GM18526 (cell line): ENCODE data around the gene ELMOD3.

Experiments used
- POLR2A ChIP-seq: IDR thresholded peaks from 3 replicates; pipeline ENCODE4 v1.6.1; 2011; ENCODE audit not compliant: insufficient read length; ENCODE audit errors: extremely low read depth

The ELMOD3 gene

DNA sequence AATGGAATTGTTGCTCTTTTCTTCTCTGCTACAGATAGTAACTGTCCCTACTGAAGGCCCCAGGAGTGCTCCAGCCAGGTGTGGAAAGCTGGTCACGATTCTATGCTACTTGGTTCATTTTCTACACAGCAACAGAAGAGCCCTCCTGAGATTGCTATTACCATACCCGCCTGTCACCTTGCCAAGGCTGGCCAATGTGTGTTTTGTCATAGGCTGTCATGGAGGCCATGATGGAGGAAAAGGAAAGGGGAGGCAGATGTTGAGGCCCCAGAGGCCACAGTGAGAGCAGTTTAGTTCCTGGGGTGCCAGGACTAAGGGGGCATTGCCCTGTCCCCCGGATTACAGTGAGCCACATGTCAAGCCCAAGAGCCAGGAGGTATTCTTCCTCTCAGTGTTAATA, 952 bp downstream of the ELMOD3 start:
- no peak for TF ChIP-seq POLR2A

DNA sequence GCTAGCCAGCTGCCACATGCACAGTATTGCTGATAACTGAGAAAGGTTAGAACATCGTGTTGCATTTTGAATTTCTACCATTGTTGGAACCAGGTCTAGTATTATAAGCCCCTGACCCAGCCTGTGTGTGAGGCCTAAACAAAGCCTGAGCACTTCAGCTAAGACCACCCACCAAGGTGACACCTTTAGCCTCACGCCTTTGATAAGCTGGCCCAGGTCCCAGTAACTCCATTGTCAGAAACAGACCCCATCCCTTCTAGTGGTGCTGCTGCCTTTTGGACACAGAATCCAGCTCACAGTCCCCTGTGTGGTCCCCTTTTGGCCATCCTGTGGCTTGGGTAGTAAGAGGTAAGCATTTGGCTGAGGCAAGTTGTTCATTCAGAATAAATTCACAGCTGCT, 1.6 kb downstream of the ELMOD3 start:
- TF ChIP-seq POLR2A = no peak

DNA sequence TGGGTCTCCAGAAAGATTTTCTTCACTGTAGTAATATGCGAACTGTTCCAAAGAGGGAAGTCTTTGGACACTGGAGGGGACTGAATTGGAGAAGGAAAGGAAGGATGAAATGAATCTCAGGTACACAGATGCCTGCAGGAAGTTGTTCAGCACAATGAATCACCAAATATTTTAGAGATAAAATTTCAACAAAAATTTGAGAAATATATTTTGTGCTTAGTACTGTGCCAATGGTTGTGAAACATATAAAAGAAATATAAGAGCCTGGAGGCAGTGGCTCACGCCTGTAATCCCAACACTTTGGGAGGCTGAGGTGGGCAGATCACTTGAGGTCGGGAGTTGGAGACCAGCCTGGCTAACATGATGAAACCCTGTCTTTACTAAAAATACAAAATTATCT, 3.2 kb downstream of the ELMOD3 start:
- TF ChIP-seq POLR2A = no peak

DNA sequence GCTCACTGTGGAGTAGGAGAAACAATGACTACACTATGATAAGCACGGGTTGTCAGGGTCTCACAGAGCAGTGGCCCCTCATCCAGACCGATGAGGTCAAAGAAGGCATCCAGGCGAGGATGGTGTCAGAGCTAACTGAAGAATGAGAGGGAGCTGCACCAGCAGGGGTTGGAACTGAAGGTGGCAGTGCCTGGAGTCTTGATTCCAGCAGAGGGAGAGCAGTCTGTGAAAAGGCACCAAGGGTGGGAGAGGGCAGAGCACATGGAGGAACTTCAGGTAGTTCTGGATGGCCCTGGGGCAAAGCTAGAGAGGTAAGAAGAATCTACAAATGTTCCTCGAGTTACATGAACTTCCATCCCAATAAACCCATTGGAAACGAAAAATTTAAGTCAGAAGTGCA, 12.6 kb downstream of the ELMOD3 start:
- no peak for TF ChIP-seq POLR2A

DNA sequence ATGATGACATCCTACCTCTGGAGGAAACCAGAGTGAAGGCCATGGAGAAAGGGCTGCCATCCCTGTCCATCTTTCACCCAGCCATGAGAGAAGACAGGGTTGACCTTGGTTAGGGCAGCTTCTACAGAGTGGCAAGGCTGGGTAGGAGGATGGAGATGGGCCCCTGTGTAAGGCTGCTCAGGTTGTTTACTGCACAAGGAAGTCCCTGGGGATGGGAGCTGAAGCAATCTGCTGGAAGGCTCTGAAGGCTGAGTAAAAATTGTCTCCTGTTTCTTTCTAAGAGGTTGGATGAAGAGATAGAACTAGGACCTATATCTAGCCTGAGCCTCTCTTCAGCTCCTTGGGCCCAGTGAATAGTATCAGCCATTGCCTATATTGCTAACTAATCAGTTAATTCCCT, 14.4 kb downstream of the ELMOD3 start:
- TF ChIP-seq POLR2A = no peak

DNA sequence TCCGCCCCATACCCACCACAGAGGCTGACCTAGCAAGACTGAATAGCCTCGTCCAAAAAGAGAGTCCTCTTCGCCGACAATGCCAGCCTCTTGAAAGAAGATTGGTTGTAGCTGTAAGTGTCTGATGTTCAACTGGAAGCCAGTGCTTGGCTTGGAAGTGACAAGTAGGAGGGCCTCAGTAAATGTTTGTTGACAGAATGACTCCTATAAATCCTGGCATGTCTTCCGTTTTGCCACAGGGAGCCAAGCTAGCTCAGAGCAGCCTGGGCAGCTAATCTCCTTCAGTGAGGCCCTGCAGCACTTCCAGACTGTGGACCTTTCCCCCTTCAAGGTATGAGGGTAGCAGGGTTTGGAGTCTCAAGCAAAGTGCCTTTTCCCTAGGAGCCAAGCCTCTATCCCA, 14.9 kb downstream of the ELMOD3 start:
- no peak for TF ChIP-seq POLR2A

DNA sequence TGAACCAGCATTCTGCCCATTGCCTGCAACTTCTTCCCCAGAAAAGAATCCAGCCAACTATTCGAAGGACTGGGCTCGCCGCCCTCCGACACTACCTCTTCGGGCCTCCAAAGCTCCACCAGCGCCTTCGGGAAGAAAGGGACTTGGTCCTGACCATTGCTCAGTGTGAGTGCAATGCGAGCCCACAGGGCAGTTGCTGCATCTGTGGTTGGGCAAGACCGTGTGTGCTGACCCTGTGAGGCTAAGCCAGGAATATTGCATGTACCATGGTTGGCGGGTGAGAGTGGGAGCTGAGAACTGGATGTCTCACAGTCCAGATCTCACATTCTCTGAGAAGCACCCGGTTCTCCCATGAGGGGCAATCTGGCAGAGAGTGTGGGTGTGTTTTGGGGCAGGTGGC, 16.5 kb downstream of the ELMOD3 start:
- no peak for TF ChIP-seq POLR2A

DNA sequence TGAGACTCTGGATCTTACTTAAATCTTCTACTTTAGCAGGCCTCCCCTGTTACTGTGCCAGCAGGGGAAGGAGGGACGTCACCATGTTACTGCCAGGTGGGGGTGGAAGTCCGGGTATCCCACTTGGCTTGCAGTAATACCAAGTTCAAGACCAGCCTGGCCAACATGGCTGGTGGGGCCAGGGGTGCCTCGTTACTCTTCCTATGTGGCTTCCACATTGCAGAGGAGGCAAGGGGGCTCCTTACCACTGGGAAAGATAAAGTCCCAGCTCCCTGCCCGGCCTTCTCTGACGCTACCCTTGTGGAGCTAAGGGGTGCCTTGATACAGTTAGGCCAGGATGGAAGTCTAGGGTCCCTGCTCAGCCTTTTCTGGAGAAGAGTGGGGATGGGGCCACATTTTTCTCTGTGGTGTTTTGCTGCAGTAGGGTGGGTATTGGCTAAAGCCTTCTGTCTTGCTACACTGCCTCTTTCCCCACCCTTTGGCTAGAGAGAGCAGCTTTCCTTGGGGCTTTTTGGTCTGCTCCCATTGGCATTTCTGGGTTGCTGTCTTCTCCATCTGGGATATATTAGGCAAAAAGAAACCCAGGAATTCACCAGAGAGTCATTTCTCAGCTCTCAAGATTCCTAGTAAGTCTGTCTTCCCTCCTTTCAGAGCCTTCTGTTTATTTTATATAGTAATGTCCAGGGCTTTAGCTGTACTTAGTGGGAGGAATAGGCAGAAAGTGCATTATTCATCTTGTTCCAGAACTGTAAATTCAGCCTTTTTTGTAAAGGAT, 21.9 kb downstream of the ELMOD3 start:
- TF ChIP-seq POLR2A = no peak

DNA sequence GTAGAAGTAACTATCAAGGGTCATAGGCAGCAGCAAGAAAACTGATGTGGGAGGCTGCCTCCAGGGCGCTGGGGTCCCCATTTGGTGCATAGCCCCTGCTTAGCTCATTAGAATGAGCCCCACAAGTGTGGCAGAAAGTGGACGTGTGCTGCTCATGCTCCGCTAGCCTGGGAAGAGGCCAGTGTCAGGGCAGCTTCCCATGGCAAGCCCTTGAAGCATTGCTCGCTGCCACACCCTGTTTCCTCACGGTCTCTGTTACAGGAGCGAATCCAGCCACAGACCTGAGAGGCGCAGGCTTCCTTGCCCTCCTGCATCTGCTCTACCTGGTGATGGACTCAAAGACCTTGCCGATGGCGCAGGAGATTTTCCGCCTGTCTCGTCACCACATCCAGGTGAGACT, 22.5 kb downstream of the ELMOD3 start:
- no peak for TF ChIP-seq POLR2A

DNA sequence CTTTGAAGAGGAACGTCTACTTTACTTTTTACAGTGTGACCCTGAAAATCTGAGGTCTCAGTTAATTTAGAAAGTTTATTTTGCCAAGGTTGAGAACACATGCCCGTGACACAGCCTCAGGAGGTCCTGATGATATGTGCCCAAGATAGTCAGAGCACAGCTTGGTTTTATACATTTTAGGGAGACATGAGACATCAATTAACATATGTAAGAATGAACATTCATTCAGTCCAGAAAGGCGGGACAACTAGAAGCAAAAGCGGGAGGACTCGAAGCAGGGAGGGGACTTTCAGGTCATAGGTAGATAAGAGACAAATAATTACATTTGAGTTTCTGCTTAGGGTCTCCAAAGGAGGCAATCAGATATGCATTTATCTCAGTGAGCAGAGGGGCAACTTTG, 23.7 kb downstream of the ELMOD3 start:
- no peak for TF ChIP-seq POLR2A

DNA sequence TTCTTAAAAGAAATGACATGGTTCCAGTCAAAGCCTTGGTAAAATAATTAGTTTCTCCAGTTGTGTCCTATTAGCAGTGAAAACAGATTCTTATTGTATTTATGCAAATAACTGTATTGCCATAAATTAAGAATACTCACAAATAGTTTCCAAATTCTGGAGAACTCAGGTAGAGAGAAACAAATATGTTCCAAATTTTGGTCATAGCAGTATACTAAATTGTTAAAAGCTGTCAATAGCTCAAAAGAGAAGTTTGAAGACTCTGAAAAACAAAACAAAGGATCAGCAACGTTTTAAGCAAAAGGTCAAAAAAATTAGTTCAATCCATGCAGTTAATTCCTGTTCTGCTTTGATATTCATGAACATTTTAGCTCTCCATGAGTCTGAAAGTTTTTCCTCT, 25.5 kb downstream of the ELMOD3 start:
- TF ChIP-seq POLR2A = no peak

DNA sequence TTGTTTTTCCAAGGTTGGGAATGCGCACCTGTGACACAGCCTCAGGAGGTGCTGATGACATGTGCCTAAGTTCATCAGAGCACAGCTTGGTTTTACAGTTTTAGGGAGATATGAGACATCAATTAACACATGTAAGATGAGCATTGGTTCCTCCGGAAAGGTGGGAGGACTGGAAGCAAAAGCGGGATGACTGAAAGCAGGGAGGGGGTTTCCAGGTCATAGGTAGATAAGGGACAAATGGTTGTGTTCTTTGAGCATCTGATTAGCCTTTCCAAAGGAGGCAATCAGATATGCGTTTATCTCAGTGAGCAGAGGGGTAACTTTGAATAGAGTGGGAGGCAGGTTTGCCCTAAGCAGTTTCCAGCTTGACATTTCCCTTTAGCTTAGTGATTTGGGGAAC, 29.3 kb downstream of the ELMOD3 start:
- no peak for TF ChIP-seq POLR2A

DNA sequence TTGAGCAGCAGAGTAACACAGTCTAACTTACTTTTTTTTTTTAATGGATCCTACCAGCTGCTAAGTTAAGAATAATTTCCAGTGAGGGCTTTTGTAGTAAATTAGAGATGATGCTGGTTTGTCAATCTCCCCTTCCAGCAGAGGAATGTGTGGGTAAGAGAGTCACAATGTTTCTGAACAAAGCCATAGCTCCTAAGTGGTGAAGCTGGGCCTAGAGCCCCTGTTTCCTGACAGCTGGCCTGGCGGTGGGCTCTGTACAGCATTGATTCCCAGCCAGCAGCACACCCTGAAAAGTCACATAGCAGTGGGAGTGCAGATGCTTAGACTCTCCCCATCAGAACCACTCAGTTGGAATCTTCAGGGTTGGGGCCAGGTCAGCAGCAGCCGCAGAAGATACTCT, 31.2 kb downstream of the ELMOD3 start:
- no peak for TF ChIP-seq POLR2A

DNA sequence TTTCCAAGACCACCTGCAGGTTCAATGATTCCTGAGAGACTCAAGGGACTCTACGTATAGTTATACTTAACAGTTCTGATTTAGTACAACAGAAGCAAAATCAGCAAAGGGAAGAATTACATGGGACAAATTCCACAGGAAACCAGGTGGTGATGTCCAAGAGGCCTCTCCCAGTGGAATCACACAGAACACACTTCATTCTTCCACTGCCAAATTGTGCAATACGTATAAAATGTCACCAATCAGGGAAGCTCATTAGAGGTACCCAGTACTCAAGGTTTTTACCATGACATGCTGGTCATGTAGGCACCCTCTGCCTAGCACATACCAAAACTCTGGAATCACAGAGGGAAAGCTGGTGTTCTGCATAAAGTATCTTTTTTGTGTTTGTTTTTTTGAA, 33.2 kb downstream of the ELMOD3 start:
- no peak for TF ChIP-seq POLR2A

DNA sequence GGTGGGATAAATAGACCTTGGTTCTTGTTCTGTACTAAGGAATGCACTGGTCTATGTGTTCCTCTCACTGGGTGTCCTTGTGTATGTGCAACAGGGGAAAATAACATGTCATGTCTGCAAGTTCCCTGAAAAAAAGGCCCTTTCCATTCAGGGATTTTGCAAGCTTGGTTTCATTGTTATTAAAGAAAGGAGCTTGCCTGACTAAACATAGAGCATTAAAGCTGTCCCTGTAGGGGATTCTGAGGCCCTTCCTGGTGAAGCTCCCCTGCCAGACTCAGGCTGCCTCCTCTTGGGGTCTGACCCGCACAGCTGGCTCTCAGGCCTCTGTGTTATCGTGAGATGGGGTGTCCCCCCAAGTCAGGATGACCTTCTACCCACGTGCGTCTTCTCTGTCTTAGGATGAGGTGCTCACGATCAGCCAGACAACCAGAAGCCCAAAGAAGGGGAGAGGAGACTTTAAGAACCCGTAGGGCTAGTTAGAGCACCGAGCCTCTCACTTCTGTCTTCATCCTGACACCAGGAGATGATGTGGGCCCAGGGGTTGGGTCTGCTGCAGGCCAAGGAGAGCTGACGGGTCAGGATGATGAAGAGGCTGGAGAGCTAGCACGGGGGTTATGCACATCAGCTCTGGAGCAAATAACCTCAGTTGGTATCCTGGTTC, 34.4 kb downstream of the ELMOD3 start:
- no peak for TF ChIP-seq POLR2A

DNA sequence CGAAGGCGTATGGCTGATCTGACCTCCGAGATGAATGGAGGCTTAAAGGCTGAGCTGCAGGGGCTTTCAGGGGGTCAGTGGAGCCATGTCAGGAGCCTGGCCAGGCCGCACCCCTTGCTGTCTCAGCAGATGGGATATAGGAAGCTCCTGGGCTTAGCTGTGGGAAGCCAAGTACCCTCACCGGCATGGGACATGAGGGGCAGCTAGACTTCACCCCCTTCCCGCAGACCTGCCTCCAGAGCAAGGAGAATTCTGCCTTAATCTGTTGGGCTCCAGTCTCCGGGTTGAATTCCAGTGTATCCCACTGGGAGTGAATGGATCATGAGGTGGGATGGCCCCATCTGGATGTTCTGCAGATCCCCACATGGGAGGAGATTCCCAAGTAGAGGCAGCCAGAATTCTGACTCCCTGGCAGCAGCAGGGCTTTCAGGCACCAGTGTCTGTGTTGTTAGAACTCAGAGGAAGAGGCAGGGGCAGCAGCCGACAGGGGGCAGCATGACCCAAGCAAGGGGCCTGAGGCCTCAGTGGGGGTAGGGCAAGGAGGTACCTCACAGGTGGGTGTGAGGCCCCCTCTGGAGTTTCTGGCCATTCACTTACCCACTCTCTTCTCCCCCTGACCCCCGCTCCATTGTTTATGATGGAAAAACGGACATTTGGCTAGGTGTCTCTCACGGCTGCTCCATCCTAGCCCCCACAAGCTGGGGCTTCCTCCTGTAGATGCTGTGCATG, 36.5 kb downstream of the ELMOD3 start:
- TF ChIP-seq POLR2A = no peak
